ENCODE measurements around the gene RPL18. TPM values are rescaled to one million over a fixed set of nuclear protein-coding genes. Genes with fewer than 3 reads are reported as not detected.

Gene RPL18
- total and polyA plus RNA-seq, 9 of the 15 experiments (the other 6 are each of a cell fraction or from before 2014, with no cell fraction given), result 312 to 2,635 (median 1,653) TPM

DNA sequence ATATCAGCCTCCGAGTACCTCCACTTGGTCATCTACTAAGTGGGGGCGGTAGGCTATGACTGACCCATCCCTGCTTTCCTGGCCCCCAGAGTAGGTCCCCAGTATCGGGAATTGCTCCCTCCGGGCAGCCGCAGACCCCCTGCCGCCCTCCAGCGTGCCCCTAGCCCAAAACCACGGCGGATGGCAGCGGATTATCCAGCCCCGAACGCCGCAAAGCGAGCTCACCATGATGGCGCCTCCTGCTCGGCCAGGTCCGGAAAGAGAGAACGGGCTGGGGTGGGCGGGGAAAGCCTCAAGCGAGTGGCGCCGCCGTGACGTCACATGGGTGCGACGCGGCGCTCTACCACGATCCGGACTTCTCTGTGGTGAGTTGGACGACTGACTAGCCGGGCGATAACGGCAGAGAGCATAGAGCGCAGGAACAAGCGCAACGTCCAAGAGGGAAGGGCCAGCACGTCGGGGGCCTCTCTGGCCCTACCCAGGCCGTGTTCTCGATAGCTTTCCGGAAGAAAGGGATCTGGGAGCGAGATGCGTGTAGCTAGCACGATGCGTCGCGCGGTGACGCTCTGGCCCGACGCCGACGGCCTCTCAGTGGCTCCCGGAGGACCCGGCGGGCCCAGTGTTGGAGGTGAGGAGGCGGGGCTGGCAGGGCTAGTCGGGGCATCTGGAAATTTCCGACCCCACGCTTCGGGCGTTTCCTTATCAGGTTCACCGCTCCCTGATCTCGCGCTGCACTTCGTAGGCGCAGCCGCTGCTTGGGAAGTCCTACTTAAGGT lies at the start of gene RPL18, which contains the start of gene SPHK2 (continued):
- TF ChIP-seq SRF (CRISPR knock-in tag; IDR thresholded peaks at IDR 0.05), result peak in 1 of 2 experiments; percentile 73; a peak in 1 of 4 replicates
- no peak for TF ChIP-seq HEY1 (CRISPR knock-in tag; IDR thresholded peaks at IDR 0.05; ENCODE audit: borderline replicate concordance)
- TF ChIP-seq PML (IDR thresholded peaks at IDR 0.05; ENCODE audit: low read length), result peak; percentile 86
- TF ChIP-seq SMAD2 (IDR thresholded peaks at IDR 0.05; ENCODE audit: low read depth, low read length), result no peak
- no peak for TF ChIP-seq KDM1A (IDR thresholded peaks at IDR 0.05)
- TF ChIP-seq ELF2 (CRISPR knock-in tag; IDR thresholded peaks at IDR 0.05), result peak; percentile 98
- TF ChIP-seq POLR2AphosphoS2 (IDR thresholded peaks at IDR 0.05; ENCODE audit: low read length), result peak; percentile 88
- TF ChIP-seq CEBPB (tag; IDR thresholded peaks at IDR 0.05), result no peak
- no peak for TF ChIP-seq ESRRB (CRISPR knock-in tag; IDR thresholded peaks at IDR 0.05; ENCODE audit: borderline replicate concordance)
- TF ChIP-seq, protein P1, sequence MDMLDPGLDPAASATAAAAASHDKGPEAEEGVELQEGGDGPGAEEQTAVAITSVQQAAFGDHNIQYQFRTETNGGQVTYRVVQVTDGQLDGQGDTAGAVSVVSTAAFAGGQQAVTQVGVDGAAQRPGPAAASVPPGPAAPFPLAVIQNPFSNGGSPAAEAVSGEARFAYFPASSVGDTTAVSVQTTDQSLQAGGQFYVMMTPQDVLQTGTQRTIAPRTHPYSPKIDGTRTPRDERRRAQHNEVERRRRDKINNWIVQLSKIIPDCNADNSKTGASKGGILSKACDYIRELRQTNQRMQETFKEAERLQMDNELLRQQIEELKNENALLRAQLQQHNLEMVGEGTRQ (CRISPR knock-in tag; IDR thresholded peaks at IDR 0.05), result no peak
- TF ChIP-seq PRMT5 (CRISPR knock-in tag; IDR thresholded peaks at IDR 0.05), result no peak
- peak; percentile 5 for TF ChIP-seq MAFK (IDR thresholded peaks at IDR 0.05; ENCODE audit: low read length)
- TF ChIP-seq, protein P2, sequence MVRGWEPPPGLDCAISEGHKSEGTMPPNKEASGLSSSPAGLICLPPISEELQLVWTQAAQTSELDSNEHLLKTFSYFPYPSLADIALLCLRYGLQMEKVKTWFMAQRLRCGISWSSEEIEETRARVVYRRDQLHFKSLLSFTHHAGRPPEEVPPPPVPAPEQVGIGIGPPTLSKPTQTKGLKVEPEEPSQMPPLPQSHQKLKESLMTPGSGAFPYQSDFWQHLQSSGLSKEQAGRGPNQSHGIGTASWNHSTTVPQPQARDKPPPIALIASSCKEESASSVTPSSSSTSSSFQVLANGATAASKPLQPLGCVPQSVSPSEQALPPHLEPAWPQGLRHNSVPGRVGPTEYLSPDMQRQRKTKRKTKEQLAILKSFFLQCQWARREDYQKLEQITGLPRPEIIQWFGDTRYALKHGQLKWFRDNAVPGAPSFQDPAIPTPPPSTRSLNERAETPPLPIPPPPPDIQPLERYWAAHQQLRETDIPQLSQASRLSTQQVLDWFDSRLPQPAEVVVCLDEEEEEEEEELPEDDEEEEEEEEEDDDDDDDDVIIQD (CRISPR knock-in tag; IDR thresholded peaks at IDR 0.05), result no peak
- TF ChIP-seq, protein P3, sequence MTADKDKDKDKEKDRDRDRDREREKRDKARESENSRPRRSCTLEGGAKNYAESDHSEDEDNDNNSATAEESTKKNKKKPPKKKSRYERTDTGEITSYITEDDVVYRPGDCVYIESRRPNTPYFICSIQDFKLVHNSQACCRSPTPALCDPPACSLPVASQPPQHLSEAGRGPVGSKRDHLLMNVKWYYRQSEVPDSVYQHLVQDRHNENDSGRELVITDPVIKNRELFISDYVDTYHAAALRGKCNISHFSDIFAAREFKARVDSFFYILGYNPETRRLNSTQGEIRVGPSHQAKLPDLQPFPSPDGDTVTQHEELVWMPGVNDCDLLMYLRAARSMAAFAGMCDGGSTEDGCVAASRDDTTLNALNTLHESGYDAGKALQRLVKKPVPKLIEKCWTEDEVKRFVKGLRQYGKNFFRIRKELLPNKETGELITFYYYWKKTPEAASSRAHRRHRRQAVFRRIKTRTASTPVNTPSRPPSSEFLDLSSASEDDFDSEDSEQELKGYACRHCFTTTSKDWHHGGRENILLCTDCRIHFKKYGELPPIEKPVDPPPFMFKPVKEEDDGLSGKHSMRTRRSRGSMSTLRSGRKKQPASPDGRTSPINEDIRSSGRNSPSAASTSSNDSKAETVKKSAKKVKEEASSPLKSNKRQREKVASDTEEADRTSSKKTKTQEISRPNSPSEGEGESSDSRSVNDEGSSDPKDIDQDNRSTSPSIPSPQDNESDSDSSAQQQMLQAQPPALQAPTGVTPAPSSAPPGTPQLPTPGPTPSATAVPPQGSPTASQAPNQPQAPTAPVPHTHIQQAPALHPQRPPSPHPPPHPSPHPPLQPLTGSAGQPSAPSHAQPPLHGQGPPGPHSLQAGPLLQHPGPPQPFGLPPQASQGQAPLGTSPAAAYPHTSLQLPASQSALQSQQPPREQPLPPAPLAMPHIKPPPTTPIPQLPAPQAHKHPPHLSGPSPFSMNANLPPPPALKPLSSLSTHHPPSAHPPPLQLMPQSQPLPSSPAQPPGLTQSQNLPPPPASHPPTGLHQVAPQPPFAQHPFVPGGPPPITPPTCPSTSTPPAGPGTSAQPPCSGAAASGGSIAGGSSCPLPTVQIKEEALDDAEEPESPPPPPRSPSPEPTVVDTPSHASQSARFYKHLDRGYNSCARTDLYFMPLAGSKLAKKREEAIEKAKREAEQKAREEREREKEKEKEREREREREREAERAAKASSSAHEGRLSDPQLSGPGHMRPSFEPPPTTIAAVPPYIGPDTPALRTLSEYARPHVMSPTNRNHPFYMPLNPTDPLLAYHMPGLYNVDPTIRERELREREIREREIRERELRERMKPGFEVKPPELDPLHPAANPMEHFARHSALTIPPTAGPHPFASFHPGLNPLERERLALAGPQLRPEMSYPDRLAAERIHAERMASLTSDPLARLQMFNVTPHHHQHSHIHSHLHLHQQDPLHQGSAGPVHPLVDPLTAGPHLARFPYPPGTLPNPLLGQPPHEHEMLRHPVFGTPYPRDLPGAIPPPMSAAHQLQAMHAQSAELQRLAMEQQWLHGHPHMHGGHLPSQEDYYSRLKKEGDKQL (CRISPR knock-in tag; IDR thresholded peaks at IDR 0.05; ENCODE audit: borderline replicate concordance), result no peak
- peak; percentile 40; the same call in 1 of the 2 replicates for TF ChIP-seq ZEB2 (IDR thresholded peaks at IDR 0.05)
- peak; percentile 17 for TF ChIP-seq TOE1 (IDR thresholded peaks at IDR 0.05; ENCODE audit: borderline replicate concordance)
- no peak for TF ChIP-seq TOE1 (CRISPR knock-in tag; IDR thresholded peaks at IDR 0.05; ENCODE audit: borderline replicate concordance, low read depth)
- TF ChIP-seq, protein P4, sequence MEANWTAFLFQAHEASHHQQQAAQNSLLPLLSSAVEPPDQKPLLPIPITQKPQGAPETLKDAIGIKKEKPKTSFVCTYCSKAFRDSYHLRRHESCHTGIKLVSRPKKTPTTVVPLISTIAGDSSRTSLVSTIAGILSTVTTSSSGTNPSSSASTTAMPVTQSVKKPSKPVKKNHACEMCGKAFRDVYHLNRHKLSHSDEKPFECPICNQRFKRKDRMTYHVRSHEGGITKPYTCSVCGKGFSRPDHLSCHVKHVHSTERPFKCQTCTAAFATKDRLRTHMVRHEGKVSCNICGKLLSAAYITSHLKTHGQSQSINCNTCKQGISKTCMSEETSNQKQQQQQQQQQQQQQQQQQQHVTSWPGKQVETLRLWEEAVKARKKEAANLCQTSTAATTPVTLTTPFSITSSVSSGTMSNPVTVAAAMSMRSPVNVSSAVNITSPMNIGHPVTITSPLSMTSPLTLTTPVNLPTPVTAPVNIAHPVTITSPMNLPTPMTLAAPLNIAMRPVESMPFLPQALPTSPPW (CRISPR knock-in tag; IDR thresholded peaks at IDR 0.05), result peak; percentile 88
- no peak for TF ChIP-seq POLR3A (IDR thresholded peaks at IDR 0.05; ENCODE audit: borderline replicate concordance, extremely low read depth, insufficient read depth, insufficient read length)

All from K562 (cell line).